HCT116 (cell line): ENCODE results near the gene EXOSC5. TPM values are rescaled to one million over a fixed set of nuclear protein-coding genes. Genes with fewer than 3 reads are reported as not detected.

Experiments
- ATAC-seq: fragments of 200-7000 bp; cut with Tn5 transposase; 2 replicates; pipeline ENCODE4 v1.9.1; 2020; ENCODE audit warnings: mild to moderate bottlenecking, moderate library complexity
- BruUV-seq: library from RNA; stranded (reverse); fragments of 400-500 nt; replicated peaks from 2 replicates; lab custom pipeline; 2021; lab: Mats Ljungman, UMichigan
- CTCF ChIA-PET: fragments of 300-600 bp; sonication (Branson Sonifier 250); formaldehyde crosslinking; loops from one replicate; lab custom pipeline; 2021; ENCODE audit warnings: antibody characterized with exemption; lab: Charles Lee
- POLR2A ChIA-PET: fragments of 300-600, 350-600 bp; sonication (Branson Sonifier 250); formaldehyde crosslinking; loops from one replicate; lab custom pipeline; 2021; ENCODE audit warnings: antibody characterized with exemption; lab: Charles Lee
- RAD21 ChIA-PET, 2 experiments: fragments of 300-600 bp; sonication (Branson Sonifier 250); formaldehyde crosslinking; loops; one replicate each; lab custom pipeline; 2023; ENCODE audit warnings: low total read pairs in 2 of 2; ENCODE audit not compliant: uncharacterized antibody in 2 of 2, unreplicated experiment in 2 of 2, low non-redundant PET in 1 of 2; lab: Charles Lee
- DNase-seq: peaks from one replicate; pipeline ENCODE4 v3.0.0-alpha.2; 2010; ENCODE audit warnings: low read depth, low spot score
- H2AFZ ChIP-seq: fragments of 200-600 bp; shearing (Covaris generic), sonication (generic); 2 replicates; pipeline ENCODE4 v1.6.1; 2017; ENCODE audit warnings: low read depth, mixed run types, mixed read lengths, antibody characterized with exemption, low read length; ENCODE audit not compliant: poor library complexity, severe bottlenecking
- H3K27ac ChIP-seq: 2 replicates; pipeline ENCODE4 v1.5.1; 2012; ENCODE audit warnings: low read depth, low read length
- H3K27me3 ChIP-seq: fragments of 200-600 bp; sonication (generic); 2 replicates; pipeline ENCODE4 v1.6.1; 2016; ENCODE audit warnings: mixed run types, low read length, mixed read lengths; ENCODE audit not compliant: insufficient read depth
- H3K36me3 ChIP-seq, 2 experiments: fragments of 200-500 bp in 1 of 2; fragments of 200-600 bp in 1 of 2; sonication (Bioruptor generic) in 1 of 2; sonication (generic) in 1 of 2; 2 replicates each; pipeline versions ENCODE4 v1.5.1 to v1.6.1; 2014 to 2016; ENCODE audit warnings: low read length in 2 of 2, inconsistent platforms in 1 of 2, mixed read lengths in 1 of 2, mixed run types in 1 of 2; ENCODE audit not compliant: insufficient read depth in 2 of 2, control insufficient read depth in 1 of 2
- H3K4me1 ChIP-seq, 2 experiments: fragments of 200-600 bp in 1 of 2; sonication (generic) in 1 of 2; 2 replicates each; pipeline versions ENCODE4 v1.5.1 to v1.6.1; 2012 to 2017; ENCODE audit warnings: low read length in 2 of 2, inconsistent platforms in 1 of 2, mild to moderate bottlenecking in 1 of 2, mixed read lengths in 1 of 2, mixed run types in 1 of 2, moderate library complexity in 1 of 2; ENCODE audit not compliant: insufficient read depth in 2 of 2, control insufficient read depth in 1 of 2
- H3K4me2 ChIP-seq: fragments of 200-600 bp; sonication (generic); 2 replicates; pipeline ENCODE4 v1.6.1; 2017; ENCODE audit warnings: mixed run types, low read length, mixed read lengths
- H3K4me3 ChIP-seq, 2 experiments: fragments of 200-600 bp in 1 of 2; sonication (generic) in 1 of 2; replicated peaks in 1 of 2; 2 replicates each; pipeline ENCODE4 v1.5.1; 2011 to 2016; ENCODE audit warnings: low read length in 2 of 2, control low read depth in 1 of 2, low read depth in 1 of 2, mild to moderate bottlenecking in 1 of 2, mixed read lengths in 1 of 2, mixed run types in 1 of 2
- H3K79me2 ChIP-seq: fragments of 200-600 bp; sonication (generic); 2 replicates; pipeline ENCODE4 v1.6.1; 2017; ENCODE audit warnings: mild to moderate bottlenecking, mixed run types, low read length, moderate library complexity, mixed read lengths; ENCODE audit not compliant: insufficient read depth
- H3K9ac ChIP-seq: fragments of 200-600 bp; sonication (generic); 2 replicates; pipeline ENCODE4 v1.6.1; 2016; ENCODE audit warnings: low read length, mixed read lengths
- H3K9me2 ChIP-seq: fragments of 200-600 bp; sonication (generic), shearing (Covaris generic); 2 replicates; pipeline ENCODE4 v1.6.1; 2017; ENCODE audit warnings: mixed run types, mild to moderate bottlenecking, moderate library complexity; ENCODE audit not compliant: insufficient read depth
- H3K9me3 ChIP-seq, 2 experiments: fragments of 200-500 bp in 1 of 2; fragments of 200-600 bp in 1 of 2; sonication (Bioruptor generic) in 1 of 2; sonication (generic) in 1 of 2; 2 replicates each; pipeline ENCODE4 v1.6.1; 2014 to 2017; ENCODE audit warnings: low read length in 2 of 2, mixed read lengths in 2 of 2, inconsistent platforms in 1 of 2, low read depth in 1 of 2, mild to moderate bottlenecking in 1 of 2, mixed run types in 1 of 2, moderate library complexity in 1 of 2; ENCODE audit not compliant: control insufficient read depth in 1 of 2, insufficient read depth in 1 of 2
- H4K20me1 ChIP-seq: fragments of 200-600 bp; sonication (generic), shearing (Covaris generic); 2 replicates; pipeline ENCODE4 v1.6.1; 2017; ENCODE audit warnings: mixed run types, mild to moderate bottlenecking, moderate library complexity; ENCODE audit not compliant: insufficient read depth
- EGR1 ChIP-seq: IDR thresholded peaks from 2 replicates; pipeline ENCODE4 v1.6.1; 2012; ENCODE audit warnings: low read depth
- FOSL1 ChIP-seq: IDR thresholded peaks from 2 replicates; pipeline ENCODE4 v1.6.1; 2012; ENCODE audit warnings: low read depth
- JUND ChIP-seq: IDR thresholded peaks from 2 replicates; pipeline ENCODE4 v1.6.1; 2012
- POLR2AphosphoS5 ChIP-seq: IDR thresholded peaks from 2 replicates; pipeline ENCODE4 v1.6.1; 2011; ENCODE audit warnings: mild to moderate bottlenecking, low read depth, low read length, moderate library complexity
- RAD21 ChIP-seq: IDR thresholded peaks from 2 replicates; pipeline ENCODE4 v1.6.1; 2012; ENCODE audit warnings: low read depth, mild to moderate bottlenecking
- ZFX ChIP-seq: fragments of 450-650 bp; IDR thresholded peaks from 2 replicates; pipeline ENCODE4 v1.6.1; 2017
- intact Hi-C: fragments of 100-400 bp; cut with micrococcal nuclease; formaldehyde crosslinking; loops from 2 replicates; pipeline ENCODE4 v1.10.0; 2022
- total RNA-seq: library from RNA; stranded (reverse); gene quantifications from one replicate; pipeline ENCODE4 v1.2.1, GENCODE V29; 2021; ENCODE audit not compliant: unreplicated experiment
- TF ChIP-seq, protein P1 (sequence below): IDR thresholded peaks from 2 replicates; pipeline ENCODE4 v1.6.1; 2012
- TF ChIP-seq, protein P2 (sequence below): IDR thresholded peaks from 2 replicates; pipeline ENCODE4 v1.6.1; 2011; ENCODE audit warnings: mild to moderate bottlenecking, low read length, moderate library complexity; ENCODE audit not compliant: insufficient replicate concordance; ENCODE audit errors: extremely low read depth
- TF ChIP-seq, protein P3 (sequence below), 3 experiments: fragments of 200-600 bp in 1 of 3; sonication (generic) in 1 of 3; IDR thresholded peaks in 2 of 3; conservative IDR thresholded peaks in 1 of 3; 2 replicates each; pipeline ENCODE4 v1.5.1; 2012 to 2017; ENCODE audit warnings: low read depth in 2 of 3, low read length in 2 of 3, antibody characterized with exemption in 1 of 3, borderline replicate concordance in 1 of 3, control low read depth in 1 of 3, mild to moderate bottlenecking in 1 of 3, mixed read lengths in 1 of 3, mixed run types in 1 of 3, moderate library complexity in 1 of 3; ENCODE audit not compliant: insufficient read depth in 1 of 3

Gene EXOSC5
- total RNA-seq, 1 experiment from 2014 or later: 57.5 TPM

DNA sequence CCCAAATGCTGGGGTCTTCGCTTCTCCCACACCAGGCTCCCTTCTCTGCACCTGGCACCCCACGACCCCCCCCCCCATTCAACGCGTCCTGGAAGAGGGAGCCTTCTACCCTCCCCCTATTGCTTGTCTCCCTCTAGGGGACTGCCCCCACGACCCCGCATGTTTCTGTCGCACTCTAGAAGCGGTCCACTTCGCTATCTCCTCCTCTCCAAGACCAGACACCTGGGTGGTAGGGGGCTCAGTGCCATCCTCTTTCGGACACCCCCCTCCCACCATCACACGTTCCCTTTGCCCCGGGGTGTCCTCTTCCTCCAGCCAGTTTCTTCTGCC, 44.9 kb downstream of the EXOSC5 start:
- peaks cover 42% of the 10 kb centered on the region for H3K79me2 ChIP-seq
- peaks cover 11 to 29% of the 10 kb centered on the region in 2 experiments; a peak in 3 of 4 replicates for H3K4me1 ChIP-seq
- no peak for DNase-seq
- H2AFZ ChIP-seq: no peak overlapping the region
- no TSS peak for BruUV-seq
- POLR2A ChIA-PET: interaction anchor here (2.1 kb wide), 1 partner anchor 11 kb away, joined by 13 read pairs; the partner anchor contains the start of gene B9D2
- RAD21 ChIA-PET: interaction anchor here in 1 of 2 experiments (1.2 kb wide), 1 partner anchor 12 kb away, joined by 4 read pairs; the partner anchor contains the start of gene B9D2
- H3K27ac ChIP-seq: peak overlapping the region; percentile 89; the same call in 1 of the 2 replicates
- no peaks in the 10 kb centered on the region for H3K9me2 ChIP-seq
- peak overlapping the region; percentile 95 for H3K4me2 ChIP-seq
- H3K9ac ChIP-seq: peak overlapping the region; percentile 83
- no peak for TF ChIP-seq FOSL1
- peak overlapping the region; percentile 79 to 87 for H3K4me3 ChIP-seq
- H4K20me1 ChIP-seq: no peaks in the 10 kb centered on the region
- ATAC-seq: peak; percentile 1; the same call in 1 of the 2 replicates
- peaks cover 0 to 6% of the 10 kb centered on the region in 2 experiments; a peak in 1 of 4 replicates for H3K36me3 ChIP-seq
- intact Hi-C loops: no loop called here
- H3K27me3 ChIP-seq: no peaks in the 10 kb centered on the region
- H3K9me3 ChIP-seq: no peaks in the 10 kb centered on the region
- CTCF ChIA-PET: interaction anchor here (1.0 to 5.6 kb wide), 4 partner anchors 13 to 224 kb away, joined by 3 to 54 read pairs (median 3); partner anchors contain the start of genes B9D2, CEACAM21 and HNRNPUL1

DNA sequence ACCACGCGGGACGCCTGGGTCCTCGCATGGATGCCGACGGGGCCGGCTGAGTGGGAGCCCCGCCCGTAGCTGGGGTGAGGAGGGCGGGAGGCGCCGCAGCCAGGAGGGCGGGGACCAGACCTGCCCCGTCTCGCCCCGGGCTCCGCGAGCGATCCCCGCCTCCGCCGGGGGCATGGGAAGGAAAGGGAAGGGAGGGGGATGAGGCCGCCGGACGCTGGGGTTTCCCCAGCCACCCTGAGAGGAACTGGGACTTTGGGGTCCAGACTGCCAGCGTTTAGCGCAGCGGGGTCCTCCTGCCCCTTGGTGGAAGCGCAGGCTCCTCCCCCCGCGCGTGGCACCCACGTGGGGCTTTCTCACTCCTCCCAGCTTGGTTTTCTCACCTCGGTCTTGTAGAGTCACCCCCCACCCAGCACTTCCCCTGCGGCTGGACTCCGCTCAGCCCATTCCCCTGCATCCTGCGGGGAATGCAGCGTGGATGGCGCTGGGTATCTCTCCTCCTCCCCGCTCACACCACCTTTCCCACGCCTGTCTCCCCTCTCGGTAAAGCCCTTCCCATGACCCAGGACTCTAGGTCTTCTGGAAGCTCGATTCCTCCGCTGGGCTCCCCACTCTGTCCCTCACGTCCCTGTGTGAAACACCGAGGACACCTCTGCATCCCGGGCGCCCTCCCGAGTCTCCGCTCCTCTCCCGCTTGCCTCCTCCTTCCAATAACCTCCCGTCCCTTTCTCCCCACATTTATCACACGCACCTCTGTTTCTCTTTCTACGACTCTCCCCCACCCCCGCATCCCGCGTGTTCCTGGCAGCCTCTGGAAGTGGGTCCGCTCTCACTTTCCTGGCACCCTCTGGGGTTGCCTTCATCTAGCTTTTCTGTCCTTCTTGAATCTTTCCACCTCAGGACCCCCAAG, 45.6 kb downstream of the EXOSC5 start:
- Histone ChIP-seq H3K4me2 (peak overlapping the region; percentile 95), H3K4me3 (peak overlapping the region; percentile 79 to 87)
- TF ChIP-seq, protein P1, sequence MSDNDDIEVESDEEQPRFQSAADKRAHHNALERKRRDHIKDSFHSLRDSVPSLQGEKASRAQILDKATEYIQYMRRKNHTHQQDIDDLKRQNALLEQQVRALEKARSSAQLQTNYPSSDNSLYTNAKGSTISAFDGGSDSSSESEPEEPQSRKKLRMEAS: peak; percentile 50; the same call in 1 of the 2 replicates
- TF ChIP-seq EGR1: peak; percentile 69
- TF ChIP-seq ZFX: no peak
- TF ChIP-seq RAD21: no peak
- TF ChIP-seq POLR2AphosphoS5: peak; percentile 60
- TF ChIP-seq JUND: no peak
- TF ChIP-seq, protein P2, sequence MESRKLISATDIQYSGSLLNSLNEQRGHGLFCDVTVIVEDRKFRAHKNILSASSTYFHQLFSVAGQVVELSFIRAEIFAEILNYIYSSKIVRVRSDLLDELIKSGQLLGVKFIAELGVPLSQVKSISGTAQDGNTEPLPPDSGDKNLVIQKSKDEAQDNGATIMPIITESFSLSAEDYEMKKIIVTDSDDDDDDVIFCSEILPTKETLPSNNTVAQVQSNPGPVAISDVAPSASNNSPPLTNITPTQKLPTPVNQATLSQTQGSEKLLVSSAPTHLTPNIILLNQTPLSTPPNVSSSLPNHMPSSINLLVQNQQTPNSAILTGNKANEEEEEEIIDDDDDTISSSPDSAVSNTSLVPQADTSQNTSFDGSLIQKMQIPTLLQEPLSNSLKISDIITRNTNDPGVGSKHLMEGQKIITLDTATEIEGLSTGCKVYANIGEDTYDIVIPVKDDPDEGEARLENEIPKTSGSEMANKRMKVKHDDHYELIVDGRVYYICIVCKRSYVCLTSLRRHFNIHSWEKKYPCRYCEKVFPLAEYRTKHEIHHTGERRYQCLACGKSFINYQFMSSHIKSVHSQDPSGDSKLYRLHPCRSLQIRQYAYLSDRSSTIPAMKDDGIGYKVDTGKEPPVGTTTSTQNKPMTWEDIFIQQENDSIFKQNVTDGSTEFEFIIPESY: no peak
- TF ChIP-seq, protein P3, sequence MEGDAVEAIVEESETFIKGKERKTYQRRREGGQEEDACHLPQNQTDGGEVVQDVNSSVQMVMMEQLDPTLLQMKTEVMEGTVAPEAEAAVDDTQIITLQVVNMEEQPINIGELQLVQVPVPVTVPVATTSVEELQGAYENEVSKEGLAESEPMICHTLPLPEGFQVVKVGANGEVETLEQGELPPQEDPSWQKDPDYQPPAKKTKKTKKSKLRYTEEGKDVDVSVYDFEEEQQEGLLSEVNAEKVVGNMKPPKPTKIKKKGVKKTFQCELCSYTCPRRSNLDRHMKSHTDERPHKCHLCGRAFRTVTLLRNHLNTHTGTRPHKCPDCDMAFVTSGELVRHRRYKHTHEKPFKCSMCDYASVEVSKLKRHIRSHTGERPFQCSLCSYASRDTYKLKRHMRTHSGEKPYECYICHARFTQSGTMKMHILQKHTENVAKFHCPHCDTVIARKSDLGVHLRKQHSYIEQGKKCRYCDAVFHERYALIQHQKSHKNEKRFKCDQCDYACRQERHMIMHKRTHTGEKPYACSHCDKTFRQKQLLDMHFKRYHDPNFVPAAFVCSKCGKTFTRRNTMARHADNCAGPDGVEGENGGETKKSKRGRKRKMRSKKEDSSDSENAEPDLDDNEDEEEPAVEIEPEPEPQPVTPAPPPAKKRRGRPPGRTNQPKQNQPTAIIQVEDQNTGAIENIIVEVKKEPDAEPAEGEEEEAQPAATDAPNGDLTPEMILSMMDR (IDR thresholded peaks at IDR 0.05 in 2 of 3, conservative IDR thresholded peaks at IDR 0.05 in 1 of 3; ENCODE audit: borderline replicate concordance in 1 of 3, insufficient read depth in 1 of 3, low read depth in 2 of 3, low read length in 2 of 3): no peak
- TF ChIP-seq, all 23 proteins: peak for 3
- Histone ChIP-seq H3K36me3 (peaks cover 0 to 6% of the 10 kb centered on the region in 2 experiments; a peak in 1 of 4 replicates), H4K20me1 (no peaks in the 10 kb centered on the region), H3K9ac (peak overlapping the region; percentile 83), H3K27ac (peak overlapping the region; percentile 89; the same call in 1 of the 2 replicates), H3K4me1 (peaks cover 11 to 29% of the 10 kb centered on the region in 2 experiments; a peak in 3 of 4 replicates), H3K27me3 (no peaks in the 10 kb centered on the region), H3K79me2 (peaks cover 42% of the 10 kb centered on the region), H2AFZ (no peak overlapping the region), H3K9me2 (no peaks in the 10 kb centered on the region), H3K9me3 (no peaks in the 10 kb centered on the region)
- CTCF ChIA-PET: interaction anchor here (1.0 to 5.6 kb wide), 4 partner anchors 13 to 219 kb away, joined by 3 to 54 read pairs (median 4); partner anchors contain the start of genes B9D2 and HNRNPUL1
- no TSS peak for BruUV-seq
- RAD21 ChIA-PET: interaction anchor here in 1 of 2 experiments (1.2 kb wide), 1 partner anchor 13 kb away, joined by 4 read pairs; the partner anchor contains the start of gene B9D2
- POLR2A ChIA-PET: interaction anchor here (0.9 to 2.1 kb wide), 2 partner anchors 12 to 14 kb away, joined by 4 to 13 read pairs; partner anchors contain the start of gene B9D2
- ATAC-seq (peak; percentile 67), DNase-seq (no peak)
- intact Hi-C loops: loop anchor here (2.0 kb wide), 1 partner anchor 41 kb away; the partner anchor contains the start of gene CCDC97
